Transverse colon (tissue), 4 donors: Measurements from ENCODE around the gene HIGD2B.
"Not testable (repeated sequence)": the region's sequence is repeated elsewhere in the genome, so short reads cannot be mapped to it uniquely, and the experiment has no call there.

ENCODE experiments used
- EP300 ChIP-seq: sonication (generic); formaldehyde crosslinking; IDR thresholded peaks from one replicate; pipeline ENCODE4 v1.6.1; 2017; ENCODE audit warnings: antibody characterized with exemption, low read depth
- POLR2A ChIP-seq: fragments of 450-650 bp; IDR thresholded peaks from one replicate; pipeline ENCODE4 v1.6.1; 2016; ENCODE audit warnings: antibody characterized with exemption, mild to moderate bottlenecking, moderate library complexity
- POLR2AphosphoS5 ChIP-seq, 3 donors: sonication (generic); formaldehyde crosslinking; IDR thresholded peaks; one replicate each; pipeline ENCODE4 v1.6.1; 2016; ENCODE audit warnings: antibody characterized with exemption in 3 of 3
- TF ChIP-seq, protein P1 (sequence below), 5 experiments: fragments of 200-600 bp in 3 of 5; fragments of 450-650 bp in 2 of 5; sonication (generic) in 3 of 5; IDR thresholded peaks; 1 replicate in 2 of 5; 2 replicates in 3 of 5; pipeline ENCODE4 v1.5.1; 2016 to 2017; ENCODE audit warnings: antibody characterized with exemption in 5 of 5, inconsistent platforms in 3 of 5, mild to moderate bottlenecking in 2 of 5, moderate library complexity in 1 of 5

DNA sequence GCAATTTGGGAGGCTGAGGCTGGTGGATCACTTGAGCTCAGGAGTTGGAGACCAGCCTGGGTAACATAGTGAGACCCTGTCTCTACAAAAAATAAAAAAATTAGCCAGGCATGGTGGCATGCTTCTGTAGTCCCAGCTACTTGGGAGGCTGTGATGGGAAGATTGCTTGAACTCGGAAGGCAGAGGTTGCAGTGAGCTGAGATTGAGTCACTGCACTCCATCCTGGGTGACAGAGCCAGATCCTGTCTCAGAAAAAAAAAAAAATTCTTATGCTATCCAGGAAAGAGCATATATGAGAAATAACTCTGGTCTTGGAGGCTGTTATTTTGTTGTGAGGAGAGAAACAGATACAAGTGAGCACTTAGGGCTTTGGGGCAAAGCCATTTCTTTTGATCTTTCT, 42.3 kb upstream of the HIGD2B start:
- not testable (repeated sequence) for TF ChIP-seq POLR2AphosphoS5 (IDR thresholded peaks at IDR 0.05); POLR2A; EP300
- TF ChIP-seq, protein P1, sequence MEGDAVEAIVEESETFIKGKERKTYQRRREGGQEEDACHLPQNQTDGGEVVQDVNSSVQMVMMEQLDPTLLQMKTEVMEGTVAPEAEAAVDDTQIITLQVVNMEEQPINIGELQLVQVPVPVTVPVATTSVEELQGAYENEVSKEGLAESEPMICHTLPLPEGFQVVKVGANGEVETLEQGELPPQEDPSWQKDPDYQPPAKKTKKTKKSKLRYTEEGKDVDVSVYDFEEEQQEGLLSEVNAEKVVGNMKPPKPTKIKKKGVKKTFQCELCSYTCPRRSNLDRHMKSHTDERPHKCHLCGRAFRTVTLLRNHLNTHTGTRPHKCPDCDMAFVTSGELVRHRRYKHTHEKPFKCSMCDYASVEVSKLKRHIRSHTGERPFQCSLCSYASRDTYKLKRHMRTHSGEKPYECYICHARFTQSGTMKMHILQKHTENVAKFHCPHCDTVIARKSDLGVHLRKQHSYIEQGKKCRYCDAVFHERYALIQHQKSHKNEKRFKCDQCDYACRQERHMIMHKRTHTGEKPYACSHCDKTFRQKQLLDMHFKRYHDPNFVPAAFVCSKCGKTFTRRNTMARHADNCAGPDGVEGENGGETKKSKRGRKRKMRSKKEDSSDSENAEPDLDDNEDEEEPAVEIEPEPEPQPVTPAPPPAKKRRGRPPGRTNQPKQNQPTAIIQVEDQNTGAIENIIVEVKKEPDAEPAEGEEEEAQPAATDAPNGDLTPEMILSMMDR (IDR thresholded peaks at IDR 0.05) = not testable (repeated sequence)
